CD4-positive, alpha-beta T cell treated with Interferon gamma for 1 hour (primary cell): ENCODE data around the gene FCMR.

ENCODE experiments used
- DNase-seq: peaks from one replicate; pipeline ENCODE4 v3.0.0-alpha.2; 2020

Gene FCMR

GRCh38 chr1:206922524-206922923 lies 783 bp upstream of the FCMR start:
- no peak for DNase-seq

- DNase-seq: no peak
Measured at GRCh38 chr1:206918076-206918475, 3.7 kb downstream of the FCMR start.

GRCh38 chr1:206916000-206916709 lies 5.6 kb downstream of the FCMR start:
- no peak for DNase-seq

GRCh38 chr1:206915030-206915735 lies 6.6 kb downstream of the FCMR start:
- DNase-seq: no peak

- no peak for DNase-seq
Measured at GRCh38 chr1:206913766-206914537, 7.8 kb downstream of the FCMR start.

- peak; percentile 66 for DNase-seq
Measured at GRCh38 chr1:206912445-206913095, 9.2 kb downstream of the FCMR start.

GRCh38 chr1:206911064-206911663 lies 10.6 kb downstream of the FCMR start:
- no peak for DNase-seq

- no peak for DNase-seq
Measured at GRCh38 chr1:206909883-206910318, 11.8 kb downstream of the FCMR start.

GRCh38 chr1:206909161-206909882 lies 12.4 kb downstream of the FCMR start:
- DNase-seq: peak; percentile 34

GRCh38 chr1:206908038-206908437 lies 13.7 kb downstream of the FCMR start:
- DNase-seq: no peak

GRCh38 chr1:206907304-206907991 lies 14.3 kb downstream of the FCMR start:
- no peak for DNase-seq

GRCh38 chr1:206905295-206906164 lies 16.2 kb downstream of the FCMR start:
- no peak for DNase-seq

GRCh38 chr1:206904423-206905142 lies 17.2 kb downstream of the FCMR start:
- no peak for DNase-seq

GRCh38 chr1:206903687-206904086 lies 18.1 kb downstream of the FCMR start:
- DNase-seq: no peak

GRCh38 chr1:206902702-206903101 lies 19.0 kb downstream of the FCMR start:
- no peak for DNase-seq

- DNase-seq: no peak
Measured at GRCh38 chr1:206901944-206902343, 19.8 kb downstream of the FCMR start.

- DNase-seq: no peak
Measured at GRCh38 chr1:206900149-206900548, 21.6 kb downstream of the FCMR start.

- no peak for DNase-seq
Measured at GRCh38 chr1:206899717-206900116, 22.0 kb downstream of the FCMR start.

- no peak for DNase-seq
Measured at GRCh38 chr1:206898915-206899431, 22.8 kb downstream of the FCMR start.
